B cell (primary cell): Measurements from ENCODE around the gene SLC22A17. TPM values are rescaled to one million over a fixed set of nuclear protein-coding genes. Genes with fewer than 3 reads are reported as not detected.

Experiments
- ATAC-seq: fragments of 200-7000 bp; cut with Tn5 transposase; one replicate; pipeline ENCODE4 v1.10.0; 2021; ENCODE audit warnings: low read depth, mild to moderate bottlenecking, moderate number of reproducible peaks, moderate library complexity
- CTCF ChIA-PET: fragments of 350-600 bp; sonication (Branson Sonifier 250); formaldehyde crosslinking; loops from one replicate; lab custom pipeline; 2021; ENCODE audit warnings: antibody characterized with exemption, inconsistent platforms; lab: Charles Lee
- POLR2A ChIA-PET: fragments of 350-600 bp; sonication (Branson Sonifier 250); formaldehyde crosslinking; loops from one replicate; lab custom pipeline; 2021; ENCODE audit warnings: antibody characterized with exemption; lab: Charles Lee
- DNase-seq: peaks from one replicate; pipeline ENCODE4 v3.0.0; 2013
- H2AFZ ChIP-seq: 2 replicates; pipeline ENCODE4 v1.6.1; 2012; ENCODE audit warnings: mild to moderate bottlenecking, low read depth, low read length; ENCODE audit not compliant: insufficient read depth, poor library complexity, severe bottlenecking
- H3K27ac ChIP-seq, 2 donors: 1 replicate in 1 of 2; 2 replicates in 1 of 2; pipeline ENCODE4 v1.5.1; 2012 to 2013; ENCODE audit warnings: low read length in 2 of 2, mild to moderate bottlenecking in 2 of 2, moderate library complexity in 1 of 2
- H3K27me3 ChIP-seq, 4 experiments: fragments of 200-600 bp in 1 of 4; sonication (generic) in 1 of 4; replicated peaks in 1 of 4; 1 replicate in 2 of 4; 2 replicates in 2 of 4; pipeline versions ENCODE4 v1.6.1 to v1.7.0; 2013 to 2016; ENCODE audit warnings: low read length in 3 of 4, mild to moderate bottlenecking in 2 of 4, mixed read lengths in 1 of 4, moderate library complexity in 1 of 4; ENCODE audit not compliant: insufficient read depth in 4 of 4, control insufficient read depth in 3 of 4; ENCODE audit errors: control extremely low read depth in 1 of 4
- H3K36me3 ChIP-seq, 2 experiments: replicated peaks in 1 of 2; 1 replicate in 1 of 2; 2 replicates in 1 of 2; pipeline versions ENCODE4 v1.6.1 to v1.7.1; 2013; ENCODE audit warnings: low read length in 1 of 2; ENCODE audit not compliant: insufficient read depth in 2 of 2, control insufficient read depth in 1 of 2; ENCODE audit errors: control extremely low read depth in 1 of 2, extremely low read depth in 1 of 2
- H3K4me1 ChIP-seq, 2 donors: fragments of 200-600 bp in 1 of 2; sonication (generic) in 1 of 2; 1 replicate in 1 of 2; 2 replicates in 1 of 2; pipeline versions ENCODE4 v1.5.1 to v1.6.1; 2013 to 2017; ENCODE audit warnings: low read length in 2 of 2; ENCODE audit not compliant: control insufficient read depth in 2 of 2, insufficient read depth in 2 of 2
- H3K4me2 ChIP-seq: replicated peaks from 2 replicates; pipeline ENCODE3; 2012; ENCODE audit warnings: mild to moderate bottlenecking, low read depth, low read length; ENCODE audit not compliant: poor library complexity, severe bottlenecking
- H3K4me3 ChIP-seq, 5 experiments: fragments of 200-600 bp in 1 of 5; sonication (generic) in 1 of 5; 1 replicate in 3 of 5; 2 replicates in 2 of 5; pipeline versions ENCODE4 v1.5.1 to v1.7.0; 2011 to 2016; ENCODE audit warnings: low read length in 4 of 5, mild to moderate bottlenecking in 4 of 5, low read depth in 2 of 5, control low read depth in 1 of 5, moderate library complexity in 1 of 5; ENCODE audit not compliant: insufficient read depth in 1 of 5; ENCODE audit errors: control extremely low read depth in 1 of 5, extremely low read depth in 1 of 5
- H3K79me2 ChIP-seq: fragments of 200-600 bp; sonication (generic); one replicate; pipeline ENCODE4 v1.6.0; 2016; ENCODE audit warnings: low read length; ENCODE audit not compliant: control insufficient read depth, insufficient read depth
- H3K9ac ChIP-seq: fragments of 200-600 bp; sonication (generic); 2 replicates; pipeline ENCODE4 v1.6.1; 2017; ENCODE audit warnings: mild to moderate bottlenecking, low read length, moderate library complexity
- H3K9me3 ChIP-seq, 3 donors: one replicate each; pipeline versions ENCODE4 v1.6.1 to v1.7.1; 2013; ENCODE audit warnings: low read length in 2 of 3; ENCODE audit not compliant: control insufficient read depth in 2 of 3, insufficient read depth in 1 of 3; ENCODE audit errors: control extremely low read depth in 1 of 3
- H4K20me1 ChIP-seq: 2 replicates; pipeline ENCODE4 v1.6.0; 2012; ENCODE audit warnings: mild to moderate bottlenecking, low read length; ENCODE audit not compliant: insufficient read depth, control insufficient read depth, poor library complexity, severe bottlenecking
- H3K27ac Mint-ChIP-seq: one replicate; pipeline ENCODE4 v1.8.0; 2021; ENCODE audit warnings: mixed read lengths
- H3K27me3 Mint-ChIP-seq: one replicate; pipeline ENCODE4 v1.8.0; 2021; ENCODE audit warnings: mixed read lengths
- H3K4me1 Mint-ChIP-seq: one replicate; pipeline ENCODE4 v1.8.0; 2021; ENCODE audit warnings: mixed read lengths
- H3K4me3 Mint-ChIP-seq: one replicate; pipeline ENCODE4 v1.8.0; 2021; ENCODE audit warnings: mixed read lengths
- H3K9me3 Mint-ChIP-seq: one replicate; pipeline ENCODE4 v1.8.0; 2022; ENCODE audit warnings: mixed read lengths; ENCODE audit not compliant: insufficient read depth
- CTCF ChIP-seq: fragments of 200-600 bp; IDR thresholded peaks from one replicate; pipeline ENCODE4 v1.8.0; 2022; ENCODE audit warnings: antibody characterized with exemption, mild to moderate bottlenecking
- EZH2 ChIP-seq: IDR thresholded peaks from 2 replicates; pipeline ENCODE4 v1.6.1; 2012; ENCODE audit warnings: borderline replicate concordance, low read depth, mild to moderate bottlenecking, moderate library complexity, low read length; ENCODE audit not compliant: insufficient read depth, poor library complexity, severe bottlenecking
- WGBS: methylation state at CpG from one replicate; pipeline ENCODE4 v1.1.5; 2013; ENCODE audit warnings: missing lambda C conversion rate; ENCODE audit not compliant: insufficient coverage; 5-methylcytosine and 5-hydroxymethylcytosine counted together
- intact Hi-C: fragments of 100-400 bp; cut with micrococcal nuclease; formaldehyde crosslinking; loops from one replicate; pipeline ENCODE4 v1.10.0; 2022
- polyA plus RNA-seq: library from polyadenylated mRNA; depleted of rRNA; stranded (reverse); fragments of >200 nt; gene quantifications from 2 replicates; pipeline ENCODE4 v1.2.3, GENCODE V29; 2012
- total RNA-seq, 2 donors: library from RNA; stranded (reverse); fragments of 120-200 nt in 1 of 2; gene quantifications; 1 replicate in 1 of 2; 2 replicates in 1 of 2; pipeline versions ENCODE4 v1.2.3 to v1.2.4, GENCODE V29; 2013 to 2022

Gene SLC22A17
- total and polyA plus RNA-seq, 2 donors (not counting 1 experiment from before 2014, with no cell fraction given) = 0.89 to 0.92 TPM

DNA sequence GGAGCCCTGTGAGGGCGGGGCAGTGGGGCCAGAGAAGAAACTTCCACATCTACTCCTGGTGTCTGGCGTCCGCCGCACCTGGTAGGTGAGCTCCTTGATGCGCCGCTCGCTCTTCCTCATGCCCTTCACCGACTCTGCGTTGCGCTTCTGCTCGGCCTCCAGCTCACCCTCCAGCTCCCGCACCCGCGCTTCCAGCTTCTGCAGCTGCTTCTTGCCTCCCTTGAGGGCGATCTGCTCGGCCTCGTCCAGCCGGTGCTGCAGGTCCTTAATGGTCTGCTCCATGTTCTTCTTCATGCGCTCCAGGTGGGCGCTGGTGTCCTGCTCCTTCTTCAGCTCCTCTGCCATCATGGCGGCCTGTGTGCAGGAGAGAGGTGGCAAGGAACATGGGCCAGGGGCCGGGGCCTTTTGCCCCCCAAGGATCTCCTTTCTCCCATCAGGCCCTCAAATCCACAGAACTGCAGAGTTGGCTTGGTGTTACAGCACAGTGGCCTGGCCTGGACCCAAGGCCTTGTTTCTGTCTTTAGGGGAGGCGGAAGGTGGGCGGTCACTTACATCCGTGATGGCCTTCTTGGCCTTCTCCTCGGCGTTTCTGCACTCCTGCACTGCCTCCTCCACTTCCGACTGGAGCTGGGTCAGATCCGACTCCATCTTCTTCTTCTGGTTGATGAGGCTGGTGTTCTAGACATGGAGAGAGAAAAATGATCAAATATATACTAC, 31.8 kb upstream of the SLC22A17 start:
- H3K36me3 ChIP-seq = no peaks in the 10 kb centered on the region
- H3K9me3 ChIP-seq = no peaks in the 10 kb centered on the region
- ChIA-PET POLR2A (no interaction called here), CTCF (interaction anchor here (1.4 to 1.5 kb wide), 2 partner anchors 10 to 46 kb away, joined by 3 to 4 read pairs; no protein-coding TSS in a partner anchor)
- intact Hi-C loops = no loop called here
- no peak overlapping the region for H3K27ac ChIP-seq
- Mint-ChIP-seq H3K27ac (no peak overlapping the region), H3K9me3 (no peaks in the 10 kb centered on the region), H3K4me3 (no peak overlapping the region), H3K4me1 (no peaks in the 10 kb centered on the region), H3K27me3 (peaks cover 35% of the 10 kb centered on the region)
- no peaks in the 10 kb centered on the region for H4K20me1 ChIP-seq
- no peak for TF ChIP-seq EZH2
- TF ChIP-seq CTCF = no peak
- no peak for DNase-seq
- no peaks in the 10 kb centered on the region for H3K4me1 ChIP-seq
- WGBS = 97% methylated on average over 20 of the region's 29 CpGs
- H2AFZ ChIP-seq = no peak overlapping the region
- H3K4me2 ChIP-seq = no peak overlapping the region
- ATAC-seq = no peak
- peaks cover 0 to 12% (median 0%) of the 10 kb centered on the region in 4 experiments for H3K27me3 ChIP-seq
- no peaks in the 10 kb centered on the region for H3K79me2 ChIP-seq
- no peak overlapping the region for H3K4me3 ChIP-seq
- H3K9ac ChIP-seq = no peak overlapping the region

DNA sequence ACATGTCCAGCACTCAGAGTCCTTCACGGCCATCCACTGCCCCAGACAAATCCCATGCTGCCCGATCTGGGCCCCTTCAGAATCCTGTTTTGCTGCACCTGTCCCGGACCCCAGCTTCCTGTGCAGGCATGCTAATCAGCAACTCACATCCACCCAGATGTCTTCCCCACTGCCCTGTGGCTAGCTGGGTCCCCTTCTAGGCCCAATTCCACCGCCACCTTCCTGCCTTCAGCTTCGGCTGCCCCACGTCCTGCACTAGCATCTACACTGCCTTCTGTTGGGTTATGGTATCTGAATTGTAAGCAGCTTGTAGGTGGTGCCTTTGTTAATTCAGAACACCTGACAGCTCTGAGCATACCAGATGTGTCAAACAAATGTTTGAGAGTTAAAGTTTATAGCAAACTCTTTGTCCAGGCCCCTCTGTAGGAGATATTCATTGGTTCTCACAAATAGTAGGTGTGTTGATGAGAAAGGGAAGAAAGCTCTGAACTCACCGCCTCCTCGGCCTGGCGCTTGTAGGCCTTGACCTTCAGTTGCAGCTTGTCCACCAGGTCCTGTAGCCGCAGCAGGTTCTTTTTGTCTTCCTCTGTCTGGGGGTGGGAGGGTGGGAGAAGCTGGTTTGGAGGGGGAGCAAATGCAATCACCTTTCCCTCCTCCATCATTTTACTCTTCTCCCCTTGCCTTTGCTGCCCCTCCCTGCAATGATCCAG, 30.2 kb upstream of the SLC22A17 start:
- no peak overlapping the region for H3K4me2 ChIP-seq
- WGBS = 13% methylated on average over 3 of the region's 10 CpGs
- no peak overlapping the region for H3K9ac ChIP-seq
- no peaks in the 10 kb centered on the region for H4K20me1 ChIP-seq
- no peak overlapping the region for H3K27ac ChIP-seq
- no peak for DNase-seq
- ATAC-seq = no peak
- no peak overlapping the region for H2AFZ ChIP-seq
- no peaks in the 10 kb centered on the region for H3K79me2 ChIP-seq
- H3K4me1 ChIP-seq = no peaks in the 10 kb centered on the region
- TF ChIP-seq CTCF (no peak), EZH2 (no peak)
- H3K36me3 ChIP-seq = no peaks in the 10 kb centered on the region
- Mint-ChIP-seq H3K4me1 (no peaks in the 10 kb centered on the region), H3K27me3 (peaks cover 37% of the 10 kb centered on the region), H3K4me3 (no peak overlapping the region), H3K9me3 (no peaks in the 10 kb centered on the region), H3K27ac (no peak overlapping the region)
- no peaks in the 10 kb centered on the region for H3K9me3 ChIP-seq
- CTCF ChIA-PET = interaction anchor here (1.0 to 8.7 kb wide), 3 partner anchors 9 to 262 kb away, joined by 3 to 129 read pairs (median 48); no protein-coding TSS in a partner anchor
- POLR2A ChIA-PET = no interaction called here
- peaks cover 0 to 16% (median 0%) of the 10 kb centered on the region in 4 experiments for H3K27me3 ChIP-seq
- H3K4me3 ChIP-seq = no peak overlapping the region
- intact Hi-C loops = no loop called here
